ENCODE data around the gene GABARAPL2. TPM values are rescaled to one million over a fixed set of nuclear protein-coding genes. Genes with fewer than 3 reads are reported as not detected.
A peak's percentile ranks its signal among the peaks of the same experiment; 100 is the strongest.

Gene GABARAPL2
- total RNA-seq, 1 experiment from 2014 or later, result 76.9 TPM

GRCh38 chr16:75556431-75556950, 9.7 kb upstream of the GABARAPL2 start:
- no peaks in the 10 kb centered on the region for H3K27me3 ChIP-seq (ENCODE audit: insufficient read depth, low read length)
- H3K4me1 ChIP-seq (ENCODE audit: control insufficient read depth in 1 of 2, insufficient read depth in 2 of 2, low read length in 2 of 2), result peaks cover 10 to 21% of the 10 kb centered on the region in 2 experiments; a peak in 3 of 4 replicates
- POLR2A ChIA-PET, result interaction anchor here (1.0 to 1.5 kb wide), 2 partner anchors 9 to 39 kb away, joined by 5 read pairs; partner anchors contain the start of gene GABARAPL2
- peak overlapping the region; percentile 80 to 86 for H3K4me3 ChIP-seq (replicated peaks in 1 of 2; ENCODE audit: low read depth in 1 of 2, low read length in 2 of 2)
- intact Hi-C loops (cut with micrococcal nuclease), result loop anchor here (5.0 kb wide), 1 partner anchor 66 kb away; the partner anchor contains the start of gene ADAT1
- ATAC-seq (peak; percentile 3; the same call in 1 of the 2 replicates), DNase-seq (ENCODE audit: low read depth, low spot score) (no peak)
- CTCF ChIA-PET, result interaction anchor here (1.0 to 2.5 kb wide), 2 partner anchors 39 to 357 kb away, joined by 3 to 11 read pairs; no protein-coding TSS in a partner anchor
- H3K36me3 ChIP-seq (ENCODE audit: control insufficient read depth in 1 of 2, insufficient read depth in 2 of 2, low read length in 2 of 2), result no peaks in the 10 kb centered on the region; a peak in 1 of 4 replicates
- H4K20me1 ChIP-seq (ENCODE audit: insufficient read depth), result no peaks in the 10 kb centered on the region
- no peaks in the 10 kb centered on the region for H3K9me2 ChIP-seq (ENCODE audit: insufficient read depth)
- H3K9ac ChIP-seq (ENCODE audit: low read length), result peak overlapping the region; percentile 88
- H3K9me3 ChIP-seq (ENCODE audit: control insufficient read depth in 1 of 2, insufficient read depth in 1 of 2, low read depth in 1 of 2, low read length in 2 of 2), result no peaks in the 10 kb centered on the region
- TF ChIP-seq SIN3A (IDR thresholded peaks at IDR 0.05; ENCODE audit: low read depth) (0 out of 2 replicates have a peak, but pooled peaks have one; percentile 7), POLR2A (IDR thresholded peaks at IDR 0.05; ENCODE audit: borderline replicate concordance, extremely low read depth, insufficient read depth, insufficient read length) (peak; percentile 47), POLR2AphosphoS5 (IDR thresholded peaks at IDR 0.05; ENCODE audit: low read depth, low read length) (peak; percentile 69; the same call in 1 of the 2 replicates), SP1 (IDR thresholded peaks at IDR 0.05; ENCODE audit: low read depth) (peak; percentile 2; the same call in 1 of the 2 replicates)
- TF ChIP-seq, protein P1, sequence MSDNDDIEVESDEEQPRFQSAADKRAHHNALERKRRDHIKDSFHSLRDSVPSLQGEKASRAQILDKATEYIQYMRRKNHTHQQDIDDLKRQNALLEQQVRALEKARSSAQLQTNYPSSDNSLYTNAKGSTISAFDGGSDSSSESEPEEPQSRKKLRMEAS (IDR thresholded peaks at IDR 0.05), result no peak
- TF ChIP-seq, protein P2, sequence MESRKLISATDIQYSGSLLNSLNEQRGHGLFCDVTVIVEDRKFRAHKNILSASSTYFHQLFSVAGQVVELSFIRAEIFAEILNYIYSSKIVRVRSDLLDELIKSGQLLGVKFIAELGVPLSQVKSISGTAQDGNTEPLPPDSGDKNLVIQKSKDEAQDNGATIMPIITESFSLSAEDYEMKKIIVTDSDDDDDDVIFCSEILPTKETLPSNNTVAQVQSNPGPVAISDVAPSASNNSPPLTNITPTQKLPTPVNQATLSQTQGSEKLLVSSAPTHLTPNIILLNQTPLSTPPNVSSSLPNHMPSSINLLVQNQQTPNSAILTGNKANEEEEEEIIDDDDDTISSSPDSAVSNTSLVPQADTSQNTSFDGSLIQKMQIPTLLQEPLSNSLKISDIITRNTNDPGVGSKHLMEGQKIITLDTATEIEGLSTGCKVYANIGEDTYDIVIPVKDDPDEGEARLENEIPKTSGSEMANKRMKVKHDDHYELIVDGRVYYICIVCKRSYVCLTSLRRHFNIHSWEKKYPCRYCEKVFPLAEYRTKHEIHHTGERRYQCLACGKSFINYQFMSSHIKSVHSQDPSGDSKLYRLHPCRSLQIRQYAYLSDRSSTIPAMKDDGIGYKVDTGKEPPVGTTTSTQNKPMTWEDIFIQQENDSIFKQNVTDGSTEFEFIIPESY (IDR thresholded peaks at IDR 0.05; ENCODE audit: extremely low read depth, insufficient replicate concordance, low read length), result no peak
- RAD21 ChIA-PET (ENCODE audit: low non-redundant PET in 1 of 2, low total read pairs in 2 of 2, uncharacterized antibody in 2 of 2, unreplicated experiment in 2 of 2), result no interaction called here
- no peaks in the 10 kb centered on the region for H3K79me2 ChIP-seq (ENCODE audit: insufficient read depth, low read length)
- no peak overlapping the region for H2AFZ ChIP-seq (ENCODE audit: low read depth, low read length, poor library complexity, severe bottlenecking)
- no TSS peak for BruUV-seq (replicated peaks)
- peak overlapping the region; percentile 88 for H3K4me2 ChIP-seq (ENCODE audit: low read length)
- H3K27ac ChIP-seq (ENCODE audit: low read depth, low read length), result peak overlapping the region; percentile 34; the same call in 1 of the 2 replicates

All from HCT116 (cell line).